HEK293 (cell line): Measurements from ENCODE around the gene PILRA.

Experiments used
- BCL11B ChIP-seq: fragments of 450-650 bp; formaldehyde crosslinking; IDR thresholded peaks from 2 replicates; pipeline ENCODE4 v1.5.1; 2016; ENCODE audit warnings: low read depth, missing biosample characterization, missing genetic modification characterization
- BCL6B ChIP-seq: fragments of 450-650 bp; formaldehyde crosslinking; IDR thresholded peaks from 2 replicates; pipeline ENCODE4 v1.5.1; 2017; ENCODE audit warnings: missing biosample characterization, missing genetic modification characterization
- HOXC10 ChIP-seq: sonication (generic); formaldehyde crosslinking; IDR thresholded peaks from 2 replicates; pipeline ENCODE4 v1.8.1; 2023; ENCODE audit warnings: mild to moderate bottlenecking, missing genetic modification reagents
- HOXD13 ChIP-seq: sonication (generic); formaldehyde crosslinking; IDR thresholded peaks from 2 replicates; pipeline ENCODE4 v1.8.0; 2022; ENCODE audit warnings: missing genetic modification reagents, borderline replicate concordance
- MZF1 ChIP-seq: fragments of 450-650 bp; formaldehyde crosslinking; IDR thresholded peaks from 2 replicates; pipeline ENCODE4 v1.5.1; 2017; ENCODE audit warnings: missing biosample characterization, missing genetic modification characterization, borderline replicate concordance
- REST ChIP-seq: fragments of 450-650 bp; formaldehyde crosslinking; IDR thresholded peaks from 2 replicates; pipeline ENCODE4 v1.5.1; 2016; ENCODE audit warnings: missing biosample characterization, missing genetic modification characterization
- SP3 ChIP-seq: fragments of 450-650 bp; formaldehyde crosslinking; IDR thresholded peaks from 2 replicates; pipeline ENCODE4 v1.5.1; 2016; ENCODE audit warnings: missing biosample characterization, missing genetic modification characterization
- SP7 ChIP-seq: fragments of 450-650 bp; formaldehyde crosslinking; IDR thresholded peaks from 2 replicates; pipeline ENCODE4 v1.5.1; 2016; ENCODE audit warnings: missing biosample characterization, missing genetic modification characterization
- ZBTB1 ChIP-seq: fragments of 450-650 bp; formaldehyde crosslinking; IDR thresholded peaks from 2 replicates; pipeline ENCODE4 v1.5.1; 2016; ENCODE audit warnings: missing biosample characterization, missing genetic modification characterization
- ZBTB17 ChIP-seq: fragments of 450-650 bp; formaldehyde crosslinking; IDR thresholded peaks from 2 replicates; pipeline ENCODE4 v1.5.1; 2016; ENCODE audit warnings: missing biosample characterization, missing genetic modification characterization
- ZFP37 ChIP-seq: fragments of 450-650 bp; formaldehyde crosslinking; IDR thresholded peaks from 2 replicates; pipeline ENCODE4 v1.5.1; 2016; ENCODE audit warnings: missing biosample characterization, missing genetic modification characterization
- ZNF10 ChIP-seq: fragments of 450-650 bp; formaldehyde crosslinking; IDR thresholded peaks from 2 replicates; pipeline ENCODE4 v1.5.1; 2017; ENCODE audit warnings: missing biosample characterization, missing genetic modification characterization
- ZNF114 ChIP-seq: fragments of 450-650 bp; formaldehyde crosslinking; IDR thresholded peaks from 2 replicates; pipeline ENCODE4 v1.5.0; 2017; ENCODE audit warnings: missing biosample characterization, missing genetic modification characterization
- ZNF133 ChIP-seq: fragments of 450-650 bp; formaldehyde crosslinking; IDR thresholded peaks from 2 replicates; pipeline ENCODE4 v1.5.1; 2016; ENCODE audit warnings: missing biosample characterization, missing genetic modification characterization
- ZNF155 ChIP-seq: fragments of 450-650 bp; formaldehyde crosslinking; IDR thresholded peaks from 2 replicates; pipeline ENCODE4 v1.5.1; 2016; ENCODE audit warnings: missing biosample characterization, missing genetic modification characterization
- ZNF16 ChIP-seq: fragments of 450-650 bp; formaldehyde crosslinking; IDR thresholded peaks from 2 replicates; pipeline ENCODE4 v1.5.1; 2016; ENCODE audit warnings: low read depth, missing biosample characterization, missing genetic modification characterization
- ZNF239 ChIP-seq: fragments of 450-650 bp; formaldehyde crosslinking; IDR thresholded peaks from 2 replicates; pipeline ENCODE4 v1.5.1; 2016; ENCODE audit warnings: missing biosample characterization, missing genetic modification characterization
- ZNF26 ChIP-seq: fragments of 450-650 bp; formaldehyde crosslinking; IDR thresholded peaks from 2 replicates; pipeline ENCODE4 v1.5.1; 2016; ENCODE audit warnings: missing biosample characterization, missing genetic modification characterization
- ZNF266 ChIP-seq: fragments of 450-650 bp; formaldehyde crosslinking; IDR thresholded peaks from 2 replicates; pipeline ENCODE4 v1.5.1; 2016; ENCODE audit warnings: missing biosample characterization, missing genetic modification characterization, low read depth
- ZNF311 ChIP-seq: fragments of 450-650 bp; formaldehyde crosslinking; IDR thresholded peaks from 2 replicates; pipeline ENCODE4 v1.5.1; 2017; ENCODE audit warnings: missing biosample characterization, missing genetic modification characterization, borderline replicate concordance
- ZNF324 ChIP-seq: fragments of 450-650 bp; formaldehyde crosslinking; IDR thresholded peaks from 2 replicates; pipeline ENCODE4 v1.5.1; 2016; ENCODE audit warnings: missing biosample characterization, missing genetic modification characterization
- ZNF37A ChIP-seq: fragments of 450-650 bp; IDR thresholded peaks from 2 replicates; pipeline ENCODE4 v1.5.1; 2018; ENCODE audit warnings: missing biosample characterization, missing genetic modification characterization
- ZNF473 ChIP-seq: fragments of 450-650 bp; formaldehyde crosslinking; IDR thresholded peaks from 2 replicates; pipeline ENCODE4 v1.5.1; 2017; ENCODE audit warnings: missing biosample characterization, missing genetic modification characterization
- ZNF488 ChIP-seq: fragments of 450-650 bp; formaldehyde crosslinking; IDR thresholded peaks from 2 replicates; pipeline ENCODE4 v1.5.1; 2016; ENCODE audit warnings: missing biosample characterization, missing genetic modification characterization
- ZNF560 ChIP-seq: fragments of 450-650 bp; formaldehyde crosslinking; IDR thresholded peaks from 2 replicates; pipeline ENCODE4 v1.5.1; 2017; ENCODE audit warnings: missing biosample characterization, missing genetic modification characterization, borderline replicate concordance
- ZNF626 ChIP-seq: fragments of 450-650 bp; sonication (Bioruptor Pico); formaldehyde crosslinking; IDR thresholded peaks from 2 replicates; pipeline ENCODE4 v1.5.1; 2018; ENCODE audit warnings: missing biosample characterization, missing genetic modification characterization, inconsistent platforms
- ZNF629 ChIP-seq: fragments of 450-650 bp; formaldehyde crosslinking; IDR thresholded peaks from 2 replicates; pipeline ENCODE4 v1.5.1; 2017; ENCODE audit warnings: missing biosample characterization, missing genetic modification characterization
- ZNF658 ChIP-seq: fragments of 450-650 bp; formaldehyde crosslinking; IDR thresholded peaks from 2 replicates; pipeline ENCODE4; 2016; ENCODE audit warnings: missing biosample characterization, missing genetic modification characterization
- ZNF664 ChIP-seq: fragments of 450-650 bp; formaldehyde crosslinking; IDR thresholded peaks from 2 replicates; pipeline ENCODE4 v1.5.1; 2016; ENCODE audit warnings: missing biosample characterization, missing genetic modification characterization
- ZNF704 ChIP-seq: fragments of 450-650 bp; formaldehyde crosslinking; IDR thresholded peaks from 2 replicates; pipeline ENCODE4 v1.5.1; 2016; ENCODE audit warnings: missing biosample characterization, missing genetic modification characterization
- ZNF76 ChIP-seq: fragments of 450-650 bp; formaldehyde crosslinking; IDR thresholded peaks from 2 replicates; pipeline ENCODE4; 2016; ENCODE audit warnings: low read depth, missing biosample characterization, missing genetic modification characterization, borderline replicate concordance
- ZNF830 ChIP-seq: fragments of 450-650 bp; IDR thresholded peaks from 2 replicates; pipeline ENCODE4 v1.5.0; 2018; ENCODE audit warnings: missing biosample characterization, missing genetic modification characterization, low read depth, mild to moderate bottlenecking, moderate library complexity
- ZSCAN23 ChIP-seq: fragments of 450-650 bp; formaldehyde crosslinking; IDR thresholded peaks from 2 replicates; pipeline ENCODE4 v1.5.1; 2016; ENCODE audit warnings: missing biosample characterization, missing genetic modification characterization
- ZXDB ChIP-seq: fragments of 450-650 bp; formaldehyde crosslinking; IDR thresholded peaks from 2 replicates; pipeline ENCODE4 v1.5.1; 2016; ENCODE audit warnings: missing biosample characterization, missing genetic modification characterization

PILRA gene

GRCh38 chr7:100428199-100428966, 55.1 kb downstream of the PILRA start, which contains the start of gene ZCWPW1 (continued):
- TF ChIP-seq REST (tag by site-specific recombination) (peak; percentile 55; the same call in 1 of the 2 replicates), ZSCAN23 (tag by site-specific recombination) (no peak; the same call in 1 of the 2 replicates), ZNF488 (tag by site-specific recombination) (no peak), ZNF37A (tag by site-specific recombination) (no peak), ZNF155 (tag by site-specific recombination) (no peak), ZNF10 (peak; percentile 82), ZNF324 (tag by site-specific recombination) (peak; percentile 91), MZF1 (tag by site-specific recombination) (peak; percentile 55; the same call in 1 of the 2 replicates), SP7 (tag by site-specific recombination) (peak; percentile 92), ZNF658 (tag by site-specific recombination) (no peak), ZNF664 (tag by site-specific recombination) (no peak; the same call in 1 of the 2 replicates), ZNF704 (no peak; the same call in 1 of the 2 replicates), ZNF473 (tag by site-specific recombination) (no peak), SP3 (peak; percentile 83), ZBTB1 (tag by site-specific recombination) (0 out of 2 replicates have a peak, but pooled peaks have one; percentile 47), ZFP37 (tag by site-specific recombination) (peak; percentile 99), BCL6B (tag by site-specific recombination) (no peak; the same call in 1 of the 2 replicates), HOXC10 (no peak), ZNF626 (tag by site-specific recombination) (no peak), ZNF133 (tag by site-specific recombination) (no peak), ZNF629 (tag by site-specific recombination) (peak; percentile 56; the same call in 1 of the 2 replicates), BCL11B (tag by site-specific recombination) (no peak), ZBTB17 (peak; percentile 96), ZNF311 (no peak), ZNF830 (tag by site-specific recombination) (no peak), HOXD13 (CRISPR knock-in tag) (no peak), ZNF76 (peak; percentile 97), ZNF26 (no peak), ZNF560 (tag by site-specific recombination) (no peak), ZNF266 (tag by site-specific recombination) (no peak), ZNF114 (tag by site-specific recombination) (no peak), ZXDB (tag by site-specific recombination) (peak; percentile 94), ZNF16 (tag by site-specific recombination) (no peak), ZNF239 (peak; percentile 81; the same call in 1 of the 2 replicates)
